ENCODE results near the gene EGFL8.

GRCh38 chr6:32210191-32210601 lies 45.8 kb downstream of the EGFL8 start:
- no peak for TF ChIP-seq CTCF (IDR thresholded peaks at IDR 0.05)
- TF ChIP-seq POLR2A (IDR thresholded peaks at IDR 0.05) = no peak

All from Peyer's patch (tissue), 4 donors.